Measurements from ENCODE around the gene PHACTR1. TPM values are rescaled to one million over a fixed set of nuclear protein-coding genes. Genes with fewer than 3 reads are reported as not detected.

PHACTR1 gene
- total and polyA plus RNA-seq, 2 donors (not counting 1 experiment from before 2014, with no cell fraction given) = 0.60 to 1.2 TPM

- no peaks in the 10 kb centered on the region for H3K79me2 ChIP-seq (ENCODE audit: control insufficient read depth, insufficient read depth, low read length)
- no peaks in the 10 kb centered on the region for H3K9me3 ChIP-seq (ENCODE audit: control insufficient read depth, insufficient read depth, low read depth, low read length)
- no peaks in the 10 kb centered on the region for H4K20me1 ChIP-seq (ENCODE audit: control insufficient read depth, extremely low read depth, insufficient read depth, low read length)
- no peaks in the 10 kb centered on the region for H3K4me1 ChIP-seq (ENCODE audit: control insufficient read depth, extremely low read depth, insufficient read depth, low read length)
- H3K4me2 ChIP-seq (ENCODE audit: extremely low read depth, insufficient read depth, low read length) = no peak overlapping the region
- no peak overlapping the region for H3K4me3 ChIP-seq (replicated peaks in 1 of 4; ENCODE audit: control extremely low read depth in 1 of 4, insufficient read depth in 1 of 4, low read depth in 3 of 4, low read length in 4 of 4)
- H3K36me3 ChIP-seq (ENCODE audit: control insufficient read depth, insufficient read depth, low read length) = no peaks in the 10 kb centered on the region
- H3K9ac ChIP-seq (ENCODE audit: insufficient read depth, low read length) = no peak overlapping the region
- TF ChIP-seq EZH2 (IDR thresholded peaks at IDR 0.05; ENCODE audit: low read length, missing control alignments) (no peak), CTCF (conservative IDR thresholded peaks at IDR 0.05 in 1 of 2, IDR thresholded peaks at IDR 0.05 in 1 of 2; ENCODE audit: low read depth in 1 of 2, low read length in 2 of 2) (no peak)
- DNase-seq (ENCODE audit: low read depth in 2 of 2) = no peak
- no peak overlapping the region for H2AFZ ChIP-seq (ENCODE audit: low read length)
- H3K27me3 ChIP-seq (ENCODE audit: control insufficient read depth, insufficient read depth, low read length) = no peaks in the 10 kb centered on the region
- H3K27ac ChIP-seq (ENCODE audit: insufficient read depth, low read length) = no peak overlapping the region
These were observed 235.8 kb downstream of the PHACTR1 start for GRCh38 chr6:12952318-12952717.

- no peak overlapping the region for H3K4me3 ChIP-seq (replicated peaks in 1 of 4; ENCODE audit: control extremely low read depth in 1 of 4, insufficient read depth in 1 of 4, low read depth in 3 of 4, low read length in 4 of 4)
- DNase-seq (ENCODE audit: low read depth in 2 of 2) = no peak
- H3K36me3 ChIP-seq (ENCODE audit: control insufficient read depth, insufficient read depth, low read length) = no peaks in the 10 kb centered on the region
- H2AFZ ChIP-seq (ENCODE audit: low read length) = no peak overlapping the region
- H3K9me3 ChIP-seq (ENCODE audit: control insufficient read depth, insufficient read depth, low read depth, low read length) = no peaks in the 10 kb centered on the region
- H3K4me2 ChIP-seq (ENCODE audit: extremely low read depth, insufficient read depth, low read length) = no peak overlapping the region
- no peak overlapping the region for H3K9ac ChIP-seq (ENCODE audit: insufficient read depth, low read length)
- no peak overlapping the region for H3K27ac ChIP-seq (ENCODE audit: insufficient read depth, low read length)
- no peaks in the 10 kb centered on the region for H3K27me3 ChIP-seq (ENCODE audit: control insufficient read depth, insufficient read depth, low read length)
- TF ChIP-seq EZH2 (IDR thresholded peaks at IDR 0.05; ENCODE audit: low read length, missing control alignments) = no peak
- TF ChIP-seq CTCF (conservative IDR thresholded peaks at IDR 0.05 in 1 of 2, IDR thresholded peaks at IDR 0.05 in 1 of 2; ENCODE audit: low read depth in 1 of 2, low read length in 2 of 2) = no peak
- H3K79me2 ChIP-seq (ENCODE audit: control insufficient read depth, insufficient read depth, low read length) = no peaks in the 10 kb centered on the region
- H3K4me1 ChIP-seq (ENCODE audit: control insufficient read depth, extremely low read depth, insufficient read depth, low read length) = no peaks in the 10 kb centered on the region
- H4K20me1 ChIP-seq (ENCODE audit: control insufficient read depth, extremely low read depth, insufficient read depth, low read length) = no peaks in the 10 kb centered on the region
These were observed 239.4 kb downstream of the PHACTR1 start for GRCh38 chr6:12955956-12956355.

- Histone ChIP-seq H3K4me3 (replicated peaks in 1 of 4; ENCODE audit: control extremely low read depth in 1 of 4, insufficient read depth in 1 of 4, low read depth in 3 of 4, low read length in 4 of 4) (peak overlapping the region; percentile 60 to 74 (median 67)), H3K27ac (ENCODE audit: insufficient read depth, low read length) (no peak overlapping the region)
These were observed 240.4 kb downstream of the PHACTR1 start for GRCh38 chr6:12956991-12957320.

More at GRCh38 chr6:12956991-12957320, 240.4 kb downstream of the PHACTR1 start:
- H3K36me3 ChIP-seq (ENCODE audit: control insufficient read depth, insufficient read depth, low read length) = no peaks in the 10 kb centered on the region
- H3K27me3 ChIP-seq (ENCODE audit: control insufficient read depth, insufficient read depth, low read length) = no peaks in the 10 kb centered on the region
- no peaks in the 10 kb centered on the region for H3K4me1 ChIP-seq (ENCODE audit: control insufficient read depth, extremely low read depth, insufficient read depth, low read length)
- peak overlapping the region; percentile 95 for H3K4me2 ChIP-seq (ENCODE audit: extremely low read depth, insufficient read depth, low read length)
- no peaks in the 10 kb centered on the region for H3K79me2 ChIP-seq (ENCODE audit: control insufficient read depth, insufficient read depth, low read length)
- no peaks in the 10 kb centered on the region for H4K20me1 ChIP-seq (ENCODE audit: control insufficient read depth, extremely low read depth, insufficient read depth, low read length)
- no peak for DNase-seq (ENCODE audit: low read depth in 2 of 2)
- H2AFZ ChIP-seq (ENCODE audit: low read length) = no peak overlapping the region
- TF ChIP-seq EZH2 (IDR thresholded peaks at IDR 0.05; ENCODE audit: low read length, missing control alignments) = no peak
- TF ChIP-seq CTCF (conservative IDR thresholded peaks at IDR 0.05 in 1 of 2, IDR thresholded peaks at IDR 0.05 in 1 of 2; ENCODE audit: low read depth in 1 of 2, low read length in 2 of 2) = no peak
- no peak overlapping the region for H3K9ac ChIP-seq (ENCODE audit: insufficient read depth, low read length)
- no peaks in the 10 kb centered on the region for H3K9me3 ChIP-seq (ENCODE audit: control insufficient read depth, insufficient read depth, low read depth, low read length)

All from fibroblast of lung (primary cell).